Caco-2 (cell line): ENCODE data around the gene STYK1. TPM values are rescaled to one million over a fixed set of nuclear protein-coding genes. Genes with fewer than 3 reads are reported as not detected.

Source experiments
- BruUV-seq: library from RNA; stranded (reverse); fragments of 400-500 nt; replicated peaks from 2 replicates; lab custom pipeline; 2021; lab: Mats Ljungman, UMichigan
- CTCF ChIA-PET: fragments of 300-600 bp; sonication (Branson Sonifier 250); formaldehyde crosslinking; loops from one replicate; lab custom pipeline; 2022; ENCODE audit warnings: antibody characterized with exemption; lab: Charles Lee
- POLR2A ChIA-PET: fragments of 300-600 bp; sonication (Branson Sonifier 250); formaldehyde crosslinking; loops from one replicate; lab custom pipeline; 2022; ENCODE audit warnings: antibody characterized with exemption; lab: Charles Lee
- DNase-seq, 2 experiments: peaks; one replicate each; pipeline versions ENCODE4 v3.0.0 to v3.0.0-alpha.2; 2020 to 2022
- H3K27me3 ChIP-seq: replicated peaks from 2 replicates; pipeline ENCODE4 v1.6.0; 2011; ENCODE audit warnings: low read length; ENCODE audit not compliant: control insufficient read depth, insufficient read depth
- H3K36me3 ChIP-seq: 2 replicates; pipeline ENCODE4 v1.5.1; 2011; ENCODE audit warnings: low read length; ENCODE audit not compliant: control insufficient read depth, insufficient read depth
- H3K4me1 ChIP-seq: fragments of 250-450 bp; sonication (Bioruptor Pico); 2 replicates; pipeline ENCODE4 v1.5.1; 2020; ENCODE audit warnings: mild to moderate bottlenecking
- H3K4me3 ChIP-seq: 2 replicates; pipeline ENCODE4 v1.5.1; 2011; ENCODE audit warnings: low read depth, mild to moderate bottlenecking, control low read depth, low read length
- H3K9me3 ChIP-seq: fragments of 250-450 bp; sonication (Bioruptor Pico); 2 replicates; pipeline ENCODE4 v1.5.1; 2020; ENCODE audit warnings: mild to moderate bottlenecking, moderate library complexity
- H3K27ac Mint-ChIP-seq: one replicate; pipeline ENCODE4 v1.8.0; 2022; ENCODE audit warnings: mixed read lengths; ENCODE audit not compliant: unreplicated experiment
- H3K27me3 Mint-ChIP-seq: one replicate; pipeline ENCODE4 v1.8.0; 2022; ENCODE audit warnings: mixed read lengths; ENCODE audit not compliant: insufficient read depth, unreplicated experiment
- H3K36me3 Mint-ChIP-seq: one replicate; pipeline ENCODE4 v1.8.0; 2022; ENCODE audit warnings: mild to moderate bottlenecking, mixed read lengths; ENCODE audit not compliant: insufficient read depth, unreplicated experiment
- H3K4me1 Mint-ChIP-seq: one replicate; pipeline ENCODE4 v1.8.0; 2022; ENCODE audit warnings: low read depth, mixed read lengths; ENCODE audit not compliant: unreplicated experiment
- H3K4me3 Mint-ChIP-seq: one replicate; pipeline ENCODE4 v1.8.0; 2022; ENCODE audit warnings: mild to moderate bottlenecking, moderate library complexity, mixed read lengths; ENCODE audit not compliant: unreplicated experiment
- H3K9me3 Mint-ChIP-seq: one replicate; pipeline ENCODE4 v1.8.0; 2022; ENCODE audit warnings: mixed read lengths; ENCODE audit not compliant: unreplicated experiment
- intact Hi-C: fragments of 100-400 bp; cut with micrococcal nuclease; formaldehyde crosslinking; loops from one replicate; pipeline ENCODE4 v1.10.0; 2022; ENCODE audit not compliant: unreplicated experiment
- total RNA-seq: library from RNA; stranded (reverse); gene quantifications from 2 replicates; pipeline ENCODE4 v1.2.3, GENCODE V29; 2022
- TF ChIP-seq, protein P1 (sequence below), 2 experiments: fragments of 200-600 bp in 1 of 2; IDR thresholded peaks; 1 replicate in 1 of 2; 2 replicates in 1 of 2; pipeline versions ENCODE4 v1.5.1 to v1.8.0; 2011 to 2022; ENCODE audit warnings: antibody characterized with exemption in 1 of 2, control low read depth in 1 of 2, inconsistent platforms in 1 of 2, low read depth in 1 of 2, low read length in 1 of 2, mild to moderate bottlenecking in 1 of 2, moderate library complexity in 1 of 2; ENCODE audit not compliant: insufficient read depth in 1 of 2, severe bottlenecking in 1 of 2, unreplicated experiment in 1 of 2

Gene STYK1
- total RNA-seq, 1 experiment from 2014 or later: 4.5 TPM

DNA sequence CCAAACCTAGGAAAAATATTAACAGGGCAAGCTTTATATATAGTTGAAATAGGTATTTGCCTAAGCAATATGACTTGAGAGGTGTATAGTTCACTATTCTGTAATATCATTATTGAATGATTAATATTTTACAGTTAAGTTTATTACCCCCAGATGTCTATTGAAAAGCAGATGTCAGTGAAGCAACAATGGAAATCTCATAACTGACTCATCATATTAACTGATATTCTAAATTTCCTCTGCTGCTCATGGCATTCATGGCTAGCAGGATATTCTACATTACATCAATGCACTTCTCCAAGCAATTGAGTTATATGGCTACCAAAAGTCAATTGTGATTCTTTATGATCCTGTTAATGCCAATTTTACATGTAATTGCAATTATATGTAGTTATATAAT is 50.7 kb downstream of the STYK1 start:
- no peaks in the 10 kb centered on the region for H3K4me1 ChIP-seq
- H3K4me1 Mint-ChIP-seq: no peaks in the 10 kb centered on the region
- CTCF ChIA-PET: no interaction called here
- no peaks in the 10 kb centered on the region for H3K36me3 Mint-ChIP-seq
- H3K9me3 Mint-ChIP-seq: no peaks in the 10 kb centered on the region
- no TSS peak for BruUV-seq
- H3K9me3 ChIP-seq: no peaks in the 10 kb centered on the region
- TF ChIP-seq, protein P1, sequence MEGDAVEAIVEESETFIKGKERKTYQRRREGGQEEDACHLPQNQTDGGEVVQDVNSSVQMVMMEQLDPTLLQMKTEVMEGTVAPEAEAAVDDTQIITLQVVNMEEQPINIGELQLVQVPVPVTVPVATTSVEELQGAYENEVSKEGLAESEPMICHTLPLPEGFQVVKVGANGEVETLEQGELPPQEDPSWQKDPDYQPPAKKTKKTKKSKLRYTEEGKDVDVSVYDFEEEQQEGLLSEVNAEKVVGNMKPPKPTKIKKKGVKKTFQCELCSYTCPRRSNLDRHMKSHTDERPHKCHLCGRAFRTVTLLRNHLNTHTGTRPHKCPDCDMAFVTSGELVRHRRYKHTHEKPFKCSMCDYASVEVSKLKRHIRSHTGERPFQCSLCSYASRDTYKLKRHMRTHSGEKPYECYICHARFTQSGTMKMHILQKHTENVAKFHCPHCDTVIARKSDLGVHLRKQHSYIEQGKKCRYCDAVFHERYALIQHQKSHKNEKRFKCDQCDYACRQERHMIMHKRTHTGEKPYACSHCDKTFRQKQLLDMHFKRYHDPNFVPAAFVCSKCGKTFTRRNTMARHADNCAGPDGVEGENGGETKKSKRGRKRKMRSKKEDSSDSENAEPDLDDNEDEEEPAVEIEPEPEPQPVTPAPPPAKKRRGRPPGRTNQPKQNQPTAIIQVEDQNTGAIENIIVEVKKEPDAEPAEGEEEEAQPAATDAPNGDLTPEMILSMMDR (IDR thresholded peaks at IDR 0.05; ENCODE audit: insufficient read depth in 1 of 2, low read depth in 1 of 2, low read length in 1 of 2, severe bottlenecking in 1 of 2, unreplicated experiment in 1 of 2): no peak
- H3K27me3 ChIP-seq: no peaks in the 10 kb centered on the region
- no peak for DNase-seq
- no peaks in the 10 kb centered on the region for H3K36me3 ChIP-seq
- no peaks in the 10 kb centered on the region for H3K27me3 Mint-ChIP-seq
- intact Hi-C loops: no loop called here
- H3K4me3 Mint-ChIP-seq: no peak overlapping the region
- H3K27ac Mint-ChIP-seq: no peak overlapping the region
- H3K4me3 ChIP-seq: no peak overlapping the region
- POLR2A ChIA-PET: no interaction called here

DNA sequence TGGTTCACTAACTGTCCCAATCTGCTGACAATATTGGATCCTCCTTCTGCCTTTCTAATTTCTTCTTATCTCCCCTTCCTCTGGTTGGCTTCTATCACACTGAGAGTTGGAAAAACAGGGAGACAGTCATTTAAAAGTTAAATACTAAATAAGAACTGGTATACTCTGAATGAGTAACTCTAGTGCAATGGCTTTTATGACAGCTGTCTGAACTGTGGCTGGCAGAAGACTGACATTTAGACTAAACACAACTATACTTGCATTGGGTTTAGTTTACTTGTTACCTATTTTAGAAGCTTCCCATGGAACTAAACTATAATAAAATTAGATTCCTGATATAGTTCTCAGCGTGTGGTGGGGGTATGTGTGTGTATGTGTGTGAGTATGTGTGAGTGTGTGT is 52.6 kb downstream of the STYK1 start:
- H3K9me3 Mint-ChIP-seq: no peaks in the 10 kb centered on the region
- Histone ChIP-seq H3K4me3 (no peak overlapping the region), H3K27me3 (no peaks in the 10 kb centered on the region), H3K9me3 (no peaks in the 10 kb centered on the region), H3K4me1 (no peaks in the 10 kb centered on the region), H3K36me3 (no peaks in the 10 kb centered on the region)
- CTCF ChIA-PET: no interaction called here
- no peaks in the 10 kb centered on the region for H3K36me3 Mint-ChIP-seq
- intact Hi-C loops: no loop called here
- H3K27ac Mint-ChIP-seq: no peak overlapping the region
- no peaks in the 10 kb centered on the region for H3K27me3 Mint-ChIP-seq
- no peak for DNase-seq
- BruUV-seq: no TSS peak
- TF ChIP-seq, protein P1 (IDR thresholded peaks at IDR 0.05; ENCODE audit: insufficient read depth in 1 of 2, low read depth in 1 of 2, low read length in 1 of 2, severe bottlenecking in 1 of 2, unreplicated experiment in 1 of 2): no peak
- H3K4me3 Mint-ChIP-seq: no peak overlapping the region
- POLR2A ChIA-PET: no interaction called here
- no peaks in the 10 kb centered on the region for H3K4me1 Mint-ChIP-seq

DNA sequence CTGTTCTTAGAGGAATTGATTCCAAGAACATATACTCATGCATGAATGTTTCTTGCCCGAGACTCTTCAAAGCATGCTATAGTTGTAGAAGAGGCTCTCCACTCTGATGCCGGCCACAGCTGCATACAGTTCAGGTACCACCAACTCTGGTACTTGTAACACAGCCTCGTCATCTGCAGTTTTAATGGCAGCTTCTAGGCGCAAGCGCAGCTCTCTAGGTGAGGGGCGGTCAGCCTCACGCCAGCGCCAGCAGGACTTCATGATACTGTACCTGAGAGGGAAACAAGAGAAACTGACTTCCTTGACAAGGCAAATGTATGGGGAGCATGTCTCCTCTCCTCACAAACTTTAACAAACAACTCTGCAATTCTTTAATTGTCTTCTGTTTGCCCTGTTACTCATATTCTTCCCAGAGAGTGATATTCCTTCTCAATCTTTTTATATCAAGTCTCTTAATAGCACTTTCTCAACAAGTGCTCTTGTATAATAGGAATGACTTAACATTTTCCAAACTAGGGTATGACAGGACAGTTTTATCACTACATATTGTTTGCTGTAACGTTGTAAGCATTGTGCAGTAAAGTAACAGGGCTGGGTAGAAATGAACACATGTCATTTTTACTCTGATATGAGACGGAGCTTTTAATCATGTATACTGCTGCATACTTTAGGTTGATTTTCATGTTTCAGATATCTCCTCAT is 53.6 kb downstream of the STYK1 start:
- no peak overlapping the region for H3K4me3 ChIP-seq
- POLR2A ChIA-PET: no interaction called here
- Mint-ChIP-seq H3K9me3 (no peaks in the 10 kb centered on the region), H3K4me3 (no peak overlapping the region), H3K27ac (no peak overlapping the region), H3K27me3 (no peaks in the 10 kb centered on the region), H3K4me1 (no peaks in the 10 kb centered on the region), H3K36me3 (peaks cover 1% of the 10 kb centered on the region)
- intact Hi-C loops: no loop called here
- CTCF ChIA-PET: no interaction called here
- no peaks in the 10 kb centered on the region for H3K27me3 ChIP-seq
- no peaks in the 10 kb centered on the region for H3K4me1 ChIP-seq
- H3K9me3 ChIP-seq: no peaks in the 10 kb centered on the region
- H3K36me3 ChIP-seq: no peaks in the 10 kb centered on the region
- no peak for DNase-seq
- TF ChIP-seq, protein P1 (IDR thresholded peaks at IDR 0.05; ENCODE audit: insufficient read depth in 1 of 2, low read depth in 1 of 2, low read length in 1 of 2, severe bottlenecking in 1 of 2, unreplicated experiment in 1 of 2): no peak
- BruUV-seq: no TSS peak
